GM10266 (cell line): Measurements from ENCODE around the gene RARA.

Source experiments
- DNase-seq: peaks from one replicate; pipeline ENCODE4 v3.0.0; 2012; ENCODE audit errors: extremely low spot score
- CTCF ChIP-seq: IDR thresholded peaks from 2 replicates; pipeline ENCODE4 v1.5.1; 2012; ENCODE audit warnings: mild to moderate bottlenecking, low read depth; ENCODE audit not compliant: control insufficient read depth, insufficient read depth; ENCODE audit errors: missing control alignments

RARA gene

GRCh38 chr17:40345994-40346764 is 37.2 kb downstream of the RARA start:
- no peak for TF ChIP-seq CTCF
- DNase-seq, result no peak

- no peak for DNase-seq
- no peak for TF ChIP-seq CTCF
These were observed 37.8 kb downstream of the RARA start for GRCh38 chr17:40346765-40347158.

DNA sequence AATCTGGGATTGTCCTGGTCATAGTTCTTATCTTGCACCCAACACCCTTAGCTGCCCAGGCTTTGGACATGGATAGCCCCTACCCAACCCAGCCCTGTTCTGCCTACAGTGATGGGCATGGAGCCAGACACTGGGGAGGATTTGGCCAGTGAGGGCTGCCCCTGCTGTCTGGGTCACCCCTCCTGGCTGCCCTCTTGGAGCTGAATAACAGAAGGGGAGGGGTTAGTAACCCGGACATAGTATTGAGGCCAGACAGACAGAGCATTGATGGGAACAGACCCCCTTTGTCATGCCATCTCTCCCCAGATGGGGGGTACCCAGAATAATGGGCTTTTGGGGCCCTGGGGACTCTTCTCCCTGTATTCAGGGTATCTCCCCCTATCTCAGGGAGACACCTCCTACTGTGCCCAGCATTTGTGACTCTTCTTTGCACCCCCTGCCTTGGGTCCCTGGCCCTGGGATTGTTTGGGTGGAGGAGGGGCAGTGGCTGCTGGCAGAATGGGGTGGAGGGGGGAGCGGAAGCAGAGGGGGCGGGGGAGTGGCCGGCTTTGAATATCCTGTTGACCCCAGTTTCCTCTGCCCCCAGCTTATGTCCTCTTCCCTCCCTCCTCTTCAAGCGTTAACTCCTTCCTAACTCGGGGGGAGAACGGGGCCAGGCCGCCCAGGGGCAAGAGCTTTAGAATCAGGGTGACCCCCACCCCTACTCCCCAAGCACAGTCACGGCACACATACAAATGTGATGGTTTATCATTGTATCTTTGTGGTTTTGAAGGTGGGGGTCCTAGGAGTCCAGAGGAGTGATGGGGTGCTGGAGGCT is 38.5 kb downstream of the RARA start:
- DNase-seq, result no peak
- no peak for TF ChIP-seq CTCF

GRCh38 chr17:40348136-40348504 is 39.1 kb downstream of the RARA start:
- no peak for TF ChIP-seq CTCF
- no peak for DNase-seq

- TF ChIP-seq CTCF, result no peak
- DNase-seq, result no peak
These were observed 39.8 kb downstream of the RARA start for GRCh38 chr17:40348562-40349476.

DNA sequence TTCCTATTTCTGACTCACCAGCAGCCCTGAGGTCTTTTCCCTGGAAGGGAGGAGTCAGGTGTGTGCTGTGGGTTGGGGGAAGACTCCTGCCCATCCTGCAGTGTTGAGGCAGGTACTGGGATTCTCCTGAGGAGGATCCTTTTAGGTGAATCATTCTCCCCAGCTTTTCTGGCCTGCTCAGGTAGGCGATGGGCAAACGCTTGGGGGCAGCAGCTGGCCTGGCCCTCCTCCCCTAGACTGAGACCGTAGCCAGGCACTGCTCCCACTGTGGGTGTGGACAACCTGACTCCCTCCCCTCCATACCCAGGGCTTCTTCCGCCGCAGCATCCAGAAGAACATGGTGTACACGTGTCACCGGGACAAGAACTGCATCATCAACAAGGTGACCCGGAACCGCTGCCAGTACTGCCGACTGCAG is 40.5 kb downstream of the RARA start:
- no peak for DNase-seq
- TF ChIP-seq CTCF, result no peak
